Measurements from ENCODE around the gene MVD.

Gene MVD

DNA sequence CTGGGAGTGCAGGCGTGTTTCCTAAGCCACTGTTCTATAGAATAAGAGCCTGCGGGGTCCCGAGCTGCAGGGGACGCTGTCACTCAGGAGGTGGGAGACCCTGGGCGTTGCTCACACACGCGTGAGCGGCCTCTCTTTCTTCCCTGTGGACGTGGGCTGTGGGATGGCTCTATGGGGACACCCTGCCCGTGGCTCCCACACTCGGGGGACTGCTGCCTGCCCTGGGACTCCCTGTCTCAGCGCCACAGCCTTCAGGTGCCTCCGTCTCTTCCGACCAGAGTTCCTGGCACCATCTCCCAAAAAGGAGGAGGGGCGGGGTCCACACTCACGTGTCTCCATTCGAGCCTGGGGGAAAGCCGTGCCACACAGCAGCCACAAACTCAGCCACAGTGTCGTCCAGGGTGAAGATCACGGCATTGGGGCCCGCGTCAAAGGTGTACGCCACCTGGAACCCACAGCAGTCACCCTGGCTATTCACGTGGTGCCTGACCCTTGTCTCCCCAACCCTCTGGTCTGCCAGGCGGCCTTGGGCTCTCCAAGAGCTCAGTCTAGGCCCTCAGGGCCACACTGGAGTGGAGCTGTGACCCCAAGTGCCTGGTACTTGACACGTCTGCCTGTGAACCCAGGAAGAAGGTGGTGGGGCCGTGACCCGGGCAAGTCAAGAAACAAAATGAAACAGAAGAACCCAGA lies 8.4 kb downstream of the MVD start:
- DNase-seq, result no peak

DNA sequence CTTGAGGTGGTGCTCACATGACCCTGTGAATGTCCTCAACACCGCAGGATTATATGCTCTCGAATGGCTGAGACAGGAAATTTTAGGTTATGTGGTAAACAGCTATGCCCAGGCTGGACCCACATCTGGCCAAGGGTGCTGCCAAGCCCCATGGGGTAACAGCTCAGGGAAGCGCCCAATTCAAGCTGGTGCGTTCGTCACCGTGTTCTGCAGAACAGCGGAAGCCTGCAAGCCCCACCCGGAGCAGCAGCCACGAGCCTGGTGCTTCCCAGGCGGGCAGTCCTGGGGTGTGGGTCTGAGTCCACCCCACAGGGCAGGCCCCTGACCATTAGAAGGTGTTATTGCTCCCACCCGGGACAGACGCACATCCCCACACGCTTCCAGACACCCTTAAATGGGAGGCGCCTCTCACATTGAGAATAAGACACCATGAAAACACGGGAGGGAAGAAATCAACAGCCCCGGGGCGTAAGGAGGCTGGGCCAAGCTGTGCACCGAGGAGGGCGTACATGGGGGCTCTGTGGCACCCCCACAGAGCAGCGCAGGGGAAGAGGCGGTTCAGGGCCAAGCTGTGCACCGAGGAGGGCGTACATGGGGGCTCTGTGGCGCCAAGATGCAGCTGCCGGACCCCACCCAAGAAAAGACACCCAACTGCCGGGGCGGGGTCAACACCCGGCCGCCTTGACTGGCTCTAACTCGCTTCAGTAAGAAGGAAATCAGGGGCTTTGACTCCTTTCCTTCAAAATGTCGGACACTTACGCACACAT lies 9.1 kb downstream of the MVD start:
- peak; percentile 27 for DNase-seq

DNA sequence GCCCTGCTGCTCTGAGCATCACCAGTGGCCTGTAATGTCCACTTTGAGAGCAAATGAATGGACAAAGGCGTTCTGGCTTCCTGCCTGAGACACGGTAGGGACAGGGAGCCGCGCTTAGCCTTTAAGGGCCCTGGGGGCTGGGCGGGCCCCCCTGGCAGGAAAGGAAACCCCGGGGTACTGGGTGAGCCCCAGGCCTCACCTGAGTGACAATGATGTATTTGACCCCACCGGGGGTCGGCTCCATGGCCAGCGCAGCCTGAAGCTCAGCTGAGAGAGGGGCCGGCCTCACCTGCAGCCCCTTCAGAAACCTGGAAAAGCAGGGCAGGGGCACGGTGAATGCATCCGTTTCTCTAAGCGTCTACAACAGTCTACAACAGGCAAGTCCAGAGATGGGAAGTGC lies 9.8 kb downstream of the MVD start:
- no peak for DNase-seq

DNA sequence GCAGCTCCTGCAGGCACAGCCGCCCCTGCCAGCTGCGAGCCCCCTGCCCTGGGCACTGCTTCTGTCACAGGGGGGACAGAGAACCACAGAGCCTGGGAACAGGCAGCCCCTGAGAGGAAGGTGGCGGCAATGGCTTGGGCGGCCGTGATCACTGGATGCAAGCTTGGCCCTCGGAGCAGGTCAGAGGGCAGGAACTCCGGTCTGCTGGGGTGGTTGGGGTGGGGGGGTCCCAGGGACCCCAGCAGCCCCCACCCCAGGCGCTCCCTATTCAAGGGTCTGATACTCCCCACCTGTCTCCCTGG lies 10.2 kb downstream of the MVD start:
- no peak for DNase-seq

DNA sequence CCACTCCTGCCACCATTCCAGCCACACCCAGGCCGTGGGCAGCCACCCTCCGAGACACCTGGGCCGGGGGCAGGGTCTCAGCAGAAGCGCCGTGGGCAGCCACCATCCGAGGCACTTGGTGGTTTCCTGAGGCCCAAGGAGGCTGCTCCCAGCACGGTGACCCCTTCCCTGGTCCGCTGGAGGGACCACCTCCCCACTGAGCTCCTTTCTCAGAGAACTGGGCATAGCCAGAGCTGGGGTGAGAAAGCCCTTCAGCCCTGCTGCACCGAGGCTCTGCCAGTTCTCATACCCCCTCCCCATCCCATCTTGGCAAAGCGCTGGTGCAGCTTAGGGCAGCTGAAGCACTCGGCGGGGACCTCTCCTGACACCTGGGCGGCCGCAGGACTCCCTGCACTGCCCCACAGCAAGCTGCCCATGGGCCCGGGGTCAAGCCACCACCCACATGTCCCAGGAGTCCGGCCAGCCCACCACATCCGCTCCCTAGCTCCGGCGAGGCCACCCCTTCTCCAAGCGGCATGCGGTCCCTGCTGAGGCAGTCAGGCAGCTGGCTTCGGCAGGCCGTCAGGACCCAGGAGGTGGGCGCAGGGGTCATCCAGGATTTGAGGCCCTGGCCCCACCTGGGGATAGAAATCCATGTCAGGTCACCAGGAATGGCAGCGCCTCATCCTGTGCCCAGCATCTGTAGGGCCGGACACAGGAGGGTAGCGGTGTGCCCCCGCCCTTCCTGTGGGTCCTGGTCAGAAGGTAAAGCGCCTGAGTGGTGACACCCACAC lies 10.7 kb downstream of the MVD start:
- no peak for DNase-seq

DNA sequence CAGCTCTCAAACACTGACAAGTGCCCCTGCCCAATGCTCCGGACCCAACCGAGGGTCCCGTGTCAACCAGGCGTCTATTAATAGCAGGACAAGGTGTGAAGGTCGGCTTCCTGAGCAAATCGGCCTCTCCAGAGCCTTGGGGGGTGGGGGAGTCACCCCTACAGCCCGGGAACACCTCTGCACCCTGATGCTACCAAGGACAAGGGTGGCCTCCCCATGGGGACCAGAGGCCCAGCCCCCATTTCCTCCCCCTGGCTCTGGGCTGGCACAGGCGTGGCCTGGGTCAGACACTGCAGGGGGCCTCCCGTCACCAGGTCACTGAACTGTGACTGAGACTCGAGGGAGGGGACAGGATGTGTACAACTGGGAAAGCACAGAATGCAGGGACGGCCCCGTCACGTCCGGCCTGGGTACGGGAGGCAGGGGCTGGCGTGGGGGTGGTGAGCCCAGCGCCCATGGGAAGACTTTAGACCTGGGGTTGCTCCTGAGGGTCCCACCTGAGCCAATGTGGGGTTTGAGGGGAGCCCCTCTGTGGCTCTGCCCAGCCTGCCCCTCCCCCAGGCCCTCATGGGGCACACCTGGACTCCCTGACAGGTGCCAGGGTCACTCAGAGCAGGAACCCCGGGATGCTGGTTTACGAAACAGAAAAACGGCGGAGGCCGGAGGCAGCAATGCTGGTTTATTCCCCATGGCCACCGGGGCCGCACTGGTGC lies 11.5 kb downstream of the MVD start:
- peak; percentile 88 for DNase-seq

DNA sequence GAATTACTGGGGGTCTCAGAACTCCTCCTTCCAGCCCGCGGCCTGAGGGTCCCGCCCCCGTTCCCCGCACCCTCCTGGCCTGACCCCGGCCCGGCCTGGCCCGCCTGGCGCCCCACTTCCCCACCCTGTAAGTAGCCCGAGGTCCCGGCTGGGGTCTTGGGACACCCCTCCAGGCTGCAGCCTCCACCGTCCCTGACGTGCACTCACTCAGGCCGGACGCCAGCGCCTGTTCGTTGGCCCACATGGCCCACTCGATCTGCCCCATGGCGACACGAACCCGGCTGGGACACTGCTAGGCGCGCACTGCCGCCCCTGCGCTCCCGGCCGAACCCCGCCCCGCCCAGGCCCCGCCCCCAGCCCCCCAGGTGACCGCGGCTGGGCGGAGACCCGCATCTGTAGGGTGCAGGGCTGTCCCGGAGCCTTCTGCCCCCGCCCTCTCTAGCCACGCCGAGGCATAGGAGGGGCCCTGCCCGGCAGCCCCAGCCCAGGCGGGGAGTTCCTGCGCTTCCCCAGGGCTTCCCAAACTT lies 12.1 kb downstream of the MVD start, which contains the start of gene CYBA:
Gene CYBA (minus strand): TSS at position 305 of the 527 bp plus-strand sequence. CDS start 40 bp downstream, at position 265.
- DNase-seq, result peak; percentile 90

DNA sequence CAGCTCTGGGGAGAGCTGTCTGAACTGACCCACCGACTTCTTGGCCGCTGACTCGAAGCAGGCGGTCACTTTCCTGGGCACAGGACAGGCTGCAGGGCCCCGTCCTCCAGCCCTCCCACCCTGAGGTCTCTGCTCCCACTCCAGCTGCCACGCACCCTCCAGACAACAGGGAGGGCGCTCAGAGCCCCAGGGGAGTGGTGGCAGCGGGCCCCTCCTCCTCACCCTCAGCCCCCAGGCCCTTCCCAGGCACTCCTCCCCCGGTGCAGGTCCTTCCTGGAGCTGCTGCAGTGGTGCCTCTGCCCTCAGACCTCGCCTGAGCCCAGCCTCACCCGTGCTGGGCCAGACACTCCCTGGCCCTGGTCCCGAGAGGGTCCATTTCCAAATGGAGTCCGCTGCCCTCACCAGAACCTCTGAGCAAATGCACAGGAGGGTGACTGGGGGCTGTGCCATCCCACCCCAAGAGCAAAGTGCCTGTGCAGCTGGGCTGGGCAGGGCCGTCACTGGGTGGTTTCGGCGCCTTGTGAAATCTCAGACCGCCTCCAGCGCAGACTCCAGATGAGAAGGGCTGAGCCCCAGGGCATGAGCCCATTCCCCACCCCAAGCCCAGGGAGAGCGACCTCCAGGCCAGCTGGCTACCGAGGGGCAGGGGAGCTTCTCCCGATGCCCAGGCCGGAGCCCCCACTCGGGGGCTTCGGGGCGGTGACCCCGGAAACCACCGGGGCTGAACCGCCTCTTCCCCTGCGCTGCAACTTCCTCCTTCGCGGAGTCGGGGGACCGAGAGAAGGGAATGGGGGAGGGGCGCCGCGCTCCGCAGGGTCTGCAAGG lies 12.8 kb downstream of the MVD start:
- peak; percentile 62 for DNase-seq

DNA sequence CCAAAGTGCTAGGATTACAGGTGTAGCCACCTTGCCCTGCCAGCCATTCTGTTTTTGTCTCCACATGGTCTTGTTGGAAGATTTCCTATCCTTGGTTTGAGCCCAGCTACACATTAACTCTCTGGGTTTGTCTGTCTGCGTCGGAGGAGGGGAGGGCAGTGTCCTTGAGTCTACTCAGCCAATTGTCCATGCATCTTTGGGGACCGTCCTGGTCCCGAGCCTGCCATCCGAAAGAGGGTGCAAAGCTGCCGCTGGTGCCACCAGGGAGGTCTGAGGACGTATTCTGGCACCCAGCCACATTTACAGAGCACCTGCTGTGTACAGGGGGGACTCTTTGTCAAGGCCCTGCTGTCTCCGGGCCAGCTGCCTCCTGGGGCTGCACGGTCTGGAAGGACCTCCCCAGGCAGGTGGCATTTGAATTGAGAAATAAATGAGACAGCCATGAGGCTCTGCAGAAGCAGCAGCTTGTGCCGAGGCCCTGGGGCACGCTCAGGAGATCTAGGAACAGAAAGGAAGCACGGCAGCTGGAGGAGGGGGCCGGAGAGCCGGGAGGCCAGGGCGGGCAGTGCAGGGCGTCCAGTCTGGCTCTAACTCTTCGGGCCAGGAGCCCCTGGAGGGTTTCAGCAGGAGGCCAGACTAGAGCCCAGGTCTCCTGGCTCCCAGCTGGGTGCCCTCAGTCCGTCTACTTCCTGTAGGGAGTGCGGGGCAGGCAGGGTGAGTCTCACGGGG lies 13.5 kb downstream of the MVD start:
- no peak for DNase-seq

DNA sequence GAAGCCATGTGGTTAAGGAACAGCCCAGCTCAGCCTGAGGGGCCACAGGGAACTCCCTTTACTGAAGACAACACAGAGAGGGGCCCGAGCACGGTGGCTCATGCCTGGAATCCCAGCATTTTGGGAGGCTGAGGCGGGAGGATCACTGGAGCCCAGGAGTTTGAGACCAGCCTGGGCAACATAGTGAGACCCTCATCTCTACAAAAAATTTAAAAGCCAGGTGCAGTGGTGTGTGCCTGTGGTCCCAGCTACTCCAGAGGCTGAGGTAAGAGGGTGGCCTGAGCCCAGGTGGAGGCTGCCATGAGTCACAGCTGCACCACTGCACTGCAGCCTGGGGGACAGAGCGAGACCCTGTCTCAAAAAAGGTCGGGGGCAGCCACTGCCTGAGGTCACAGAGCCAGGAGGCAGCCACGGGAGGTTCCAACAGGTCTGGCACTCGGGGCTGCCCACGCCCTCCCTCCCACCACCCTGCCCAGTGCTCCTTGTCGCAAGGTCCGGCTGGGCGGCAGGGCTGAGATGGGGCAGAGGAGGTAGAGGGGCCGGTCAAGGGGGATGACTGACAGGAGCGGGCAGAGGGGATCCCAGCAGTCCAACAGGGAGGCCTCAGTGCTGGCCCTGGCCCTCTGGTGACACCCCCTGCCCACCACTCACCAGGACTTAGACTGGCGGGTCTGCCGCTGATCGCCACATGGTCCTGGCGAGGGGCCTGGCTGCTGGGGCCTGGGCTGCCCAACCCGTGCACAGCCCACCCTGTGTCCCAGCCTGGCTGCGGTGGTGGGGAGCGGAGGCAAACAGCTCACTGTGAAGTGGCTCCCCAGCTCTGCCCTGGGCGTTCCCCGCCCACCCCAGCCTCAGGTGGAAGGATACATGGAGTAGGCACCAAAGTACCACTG lies 15.5 kb downstream of the MVD start:
- DNase-seq, result no peak

DNA sequence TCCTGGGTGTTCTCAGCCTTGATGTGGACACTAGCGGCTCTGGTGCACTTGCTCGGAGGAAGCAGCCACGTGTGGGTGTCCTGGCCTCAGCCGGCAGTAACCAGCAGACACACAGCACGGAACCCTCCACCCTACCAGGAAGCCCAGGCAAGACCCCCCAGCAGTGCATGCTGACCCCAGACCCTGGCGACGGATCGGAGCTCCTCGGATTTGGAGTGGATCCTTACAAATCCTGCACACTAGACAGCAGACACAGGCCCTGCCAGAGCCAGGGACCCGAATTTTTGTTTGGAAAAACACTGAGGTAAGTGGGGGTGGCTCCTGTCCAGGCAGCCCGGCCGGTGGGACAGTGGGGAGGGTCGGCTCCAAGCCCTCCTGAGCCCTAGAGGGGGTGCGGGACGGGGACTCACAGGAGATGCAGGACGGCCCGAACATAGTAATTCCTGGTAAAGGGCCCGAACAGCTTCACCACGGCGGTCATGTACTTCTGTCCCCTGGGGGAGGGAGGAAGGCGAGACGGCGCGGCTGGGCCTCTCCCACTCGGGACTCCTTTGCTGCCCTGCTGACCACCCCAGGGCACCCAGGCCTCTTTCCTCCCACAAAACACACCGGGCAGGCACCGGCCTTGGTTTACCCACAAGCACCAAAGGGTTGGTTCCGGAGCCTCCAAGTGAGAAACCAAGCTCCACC lies 16.4 kb downstream of the MVD start:
- no peak for DNase-seq

DNA sequence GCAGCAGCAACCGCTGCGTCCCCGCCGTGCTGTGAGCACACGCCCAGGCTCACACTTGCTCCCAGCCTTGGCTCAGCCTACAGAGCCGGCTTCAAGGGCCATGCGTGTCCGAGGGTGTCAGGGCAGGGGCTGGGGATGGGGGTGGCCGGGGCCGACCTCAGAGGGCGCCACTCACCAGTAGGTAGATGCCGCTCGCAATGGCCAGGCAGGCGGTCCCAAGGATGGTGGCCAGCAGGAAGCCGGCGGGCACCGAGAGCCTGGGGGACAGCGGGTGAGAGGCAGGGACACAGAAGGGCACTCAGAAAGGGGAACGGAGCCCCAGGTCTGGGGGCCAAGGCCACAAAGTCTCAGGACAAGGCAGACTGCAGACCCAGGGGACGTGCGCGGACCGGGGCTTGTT lies 16.9 kb downstream of the MVD start:
- DNase-seq, result no peak

DNA sequence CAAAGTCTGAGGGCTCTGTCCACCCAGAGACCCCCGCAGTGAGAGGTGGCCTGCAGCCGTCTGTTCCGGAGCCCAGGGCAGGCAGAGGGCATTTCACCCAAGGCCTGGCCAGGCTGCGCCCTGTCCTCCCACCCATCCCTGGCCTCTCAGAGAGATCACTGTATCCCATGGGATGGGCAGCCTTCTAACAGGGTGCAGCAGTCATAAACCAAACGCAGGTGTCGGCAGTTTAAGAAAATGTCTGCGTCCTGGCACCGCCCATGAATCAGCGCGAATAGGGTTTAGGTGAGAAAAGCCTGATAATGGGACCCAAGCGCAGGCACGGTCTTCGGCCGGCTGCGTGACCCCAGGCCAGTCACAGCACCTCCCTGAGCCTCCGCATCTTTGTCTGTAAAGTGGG lies 17.4 kb downstream of the MVD start:
- no peak for DNase-seq

DNA sequence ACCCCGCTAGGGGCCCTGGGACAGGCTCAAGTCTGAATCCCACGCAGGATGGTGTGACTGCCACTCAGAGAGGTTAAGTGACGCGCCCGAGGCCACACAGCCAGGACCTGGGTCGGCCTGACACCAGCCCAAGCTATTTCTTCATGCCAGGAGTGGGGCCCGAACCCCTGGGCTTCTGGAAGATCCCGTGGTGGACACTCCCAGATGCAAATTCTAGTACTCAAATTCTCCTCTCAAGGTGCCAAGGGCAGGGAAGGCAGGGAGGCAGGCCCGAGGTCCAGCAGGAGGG lies 19.3 kb downstream of the MVD start:
- DNase-seq, result no peak

DNA sequence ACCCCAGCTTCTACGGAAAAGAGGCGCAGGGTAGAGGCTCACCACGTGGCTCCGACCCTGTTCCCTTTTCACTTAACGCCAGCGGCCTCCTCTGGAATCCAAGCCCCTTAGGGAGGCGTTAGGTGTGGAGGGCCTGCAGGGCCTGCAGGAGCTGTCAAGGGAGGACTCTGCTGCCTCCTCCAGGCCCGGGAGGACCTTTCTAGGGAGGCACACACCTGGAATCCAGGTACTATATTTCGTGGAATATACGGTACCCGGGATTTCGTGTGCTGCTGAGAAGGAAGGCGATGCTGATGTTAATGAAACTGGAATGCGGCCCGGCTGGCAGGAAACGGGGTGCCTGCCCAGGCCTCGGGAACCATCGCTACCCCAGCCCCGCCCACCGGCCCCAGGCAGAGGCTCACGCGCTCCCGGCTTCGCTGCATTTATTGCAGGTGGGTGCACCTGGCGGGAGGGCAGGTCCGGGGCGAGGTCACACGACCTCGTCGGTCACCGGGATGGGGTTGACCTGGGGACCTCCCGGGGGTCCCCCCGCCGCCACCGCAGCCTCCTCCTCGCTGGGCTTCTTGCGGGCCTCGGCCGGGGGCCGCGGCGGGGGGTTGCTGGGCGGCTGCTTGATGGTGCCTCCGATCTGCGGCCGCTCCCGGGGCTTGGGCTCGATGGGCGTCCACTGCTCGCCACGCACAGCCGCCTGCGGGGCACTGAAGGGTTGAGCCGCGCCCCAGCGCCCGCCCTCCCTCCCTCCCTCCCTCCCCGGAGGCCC lies 19.8 kb downstream of the MVD start:
- no peak for DNase-seq

DNA sequence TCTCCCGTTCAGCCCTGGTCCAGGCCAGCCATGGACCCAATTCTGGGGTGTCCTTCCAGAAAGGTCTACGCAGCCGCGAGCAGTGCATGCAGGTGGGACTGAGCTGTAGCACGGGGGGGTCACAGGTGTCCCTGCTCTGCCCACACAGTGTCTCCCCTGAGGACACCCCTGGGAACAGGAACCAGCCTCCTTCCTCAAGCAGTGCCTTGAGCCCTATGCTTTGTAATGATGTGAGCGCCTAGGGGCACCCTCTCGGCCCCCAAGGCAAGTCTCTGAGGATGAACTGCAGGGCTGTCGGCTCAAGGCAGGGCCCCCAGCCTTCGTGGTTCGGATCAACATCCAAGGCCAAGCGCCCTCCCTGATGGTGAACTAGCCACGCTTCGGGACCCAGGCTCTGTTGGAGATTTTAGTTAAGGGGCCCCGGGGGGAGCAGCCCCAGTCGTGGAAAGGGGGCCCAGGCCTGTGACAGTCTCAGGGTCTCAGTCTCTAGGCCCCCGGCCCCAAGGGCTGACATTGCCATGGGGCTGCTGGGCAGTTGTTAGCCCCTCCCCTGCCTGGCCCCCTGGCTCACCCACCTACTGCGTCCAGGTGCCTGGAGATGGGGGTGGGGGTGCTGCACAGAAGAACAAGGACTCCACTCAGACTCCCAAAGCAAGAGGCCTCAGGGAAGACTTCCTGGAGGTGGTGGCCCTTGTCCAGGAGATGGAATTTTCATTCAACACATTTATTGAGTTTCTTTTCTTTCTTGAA lies 22.2 kb downstream of the MVD start:
- DNase-seq, result no peak

DNA sequence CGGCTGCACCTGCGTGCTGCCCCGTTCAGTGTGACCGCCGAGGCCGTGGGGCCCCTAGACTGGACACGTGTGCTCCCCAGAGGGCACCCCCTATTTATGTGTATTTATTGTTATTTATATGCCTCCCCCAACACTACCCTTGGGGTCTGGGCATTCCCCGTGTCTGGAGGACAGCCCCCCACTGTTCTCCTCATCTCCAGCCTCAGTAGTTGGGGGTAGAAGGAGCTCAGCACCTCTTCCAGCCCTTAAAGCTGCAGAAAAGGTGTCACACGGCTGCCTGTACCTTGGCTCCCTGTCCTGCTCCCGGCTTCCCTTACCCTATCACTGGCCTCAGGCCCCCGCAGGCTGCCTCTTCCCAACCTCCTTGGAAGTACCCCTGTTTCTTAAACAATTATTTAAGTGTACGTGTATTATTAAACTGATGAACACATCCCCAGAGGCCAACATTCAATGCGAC lies 22.8 kb downstream of the MVD start:
- DNase-seq, result no peak
